GM12875 (cell line): ENCODE measurements around the gene CYP26B1.

Experiments used
- H3K4me3 ChIP-seq: one replicate; pipeline ENCODE4 v1.5.1; 2011; ENCODE audit warnings: low read depth, low read length, control low read depth
- TF ChIP-seq, protein P1 (sequence below): IDR thresholded peaks from 2 replicates; pipeline ENCODE4 v1.5.1; 2011; ENCODE audit warnings: low read depth, mild to moderate bottlenecking, control low read depth, inconsistent platforms, low read length, moderate library complexity, borderline replicate concordance; ENCODE audit not compliant: insufficient read depth

Gene CYP26B1

DNA sequence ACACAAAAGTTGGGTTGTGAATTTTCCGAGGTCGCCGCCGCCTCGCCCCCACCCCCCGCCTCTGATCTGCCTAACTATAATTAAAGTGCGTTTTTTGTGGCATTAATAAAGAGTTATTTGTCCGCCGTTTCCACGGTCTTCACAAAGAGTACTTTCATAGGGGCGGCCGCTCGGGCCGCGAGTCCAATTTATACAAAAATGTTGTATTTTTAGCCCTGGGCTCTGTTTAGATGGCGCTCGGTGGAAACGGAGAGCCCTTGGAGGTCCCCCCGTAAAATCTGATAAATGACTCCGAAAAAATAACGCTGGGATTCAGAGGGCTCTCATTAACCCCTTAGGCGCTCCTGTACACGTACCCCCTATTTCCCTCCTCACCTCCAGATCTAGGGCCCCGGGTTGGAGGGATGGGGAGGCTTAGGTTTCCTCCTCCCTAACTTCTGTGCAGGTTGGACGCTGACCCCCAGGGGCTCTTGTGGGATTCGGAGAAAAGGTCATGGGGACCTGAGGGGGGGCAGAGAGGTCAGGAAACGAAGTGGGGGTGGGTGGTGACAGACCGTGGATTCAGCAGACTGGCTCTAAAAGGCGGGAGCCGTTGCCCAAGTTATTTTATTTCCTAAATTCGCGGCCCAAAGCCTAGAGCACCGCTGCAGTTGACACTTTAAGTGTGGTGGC, 1.9 kb downstream of the CYP26B1 start:
- no peak overlapping the region for H3K4me3 ChIP-seq
- TF ChIP-seq, protein P1, sequence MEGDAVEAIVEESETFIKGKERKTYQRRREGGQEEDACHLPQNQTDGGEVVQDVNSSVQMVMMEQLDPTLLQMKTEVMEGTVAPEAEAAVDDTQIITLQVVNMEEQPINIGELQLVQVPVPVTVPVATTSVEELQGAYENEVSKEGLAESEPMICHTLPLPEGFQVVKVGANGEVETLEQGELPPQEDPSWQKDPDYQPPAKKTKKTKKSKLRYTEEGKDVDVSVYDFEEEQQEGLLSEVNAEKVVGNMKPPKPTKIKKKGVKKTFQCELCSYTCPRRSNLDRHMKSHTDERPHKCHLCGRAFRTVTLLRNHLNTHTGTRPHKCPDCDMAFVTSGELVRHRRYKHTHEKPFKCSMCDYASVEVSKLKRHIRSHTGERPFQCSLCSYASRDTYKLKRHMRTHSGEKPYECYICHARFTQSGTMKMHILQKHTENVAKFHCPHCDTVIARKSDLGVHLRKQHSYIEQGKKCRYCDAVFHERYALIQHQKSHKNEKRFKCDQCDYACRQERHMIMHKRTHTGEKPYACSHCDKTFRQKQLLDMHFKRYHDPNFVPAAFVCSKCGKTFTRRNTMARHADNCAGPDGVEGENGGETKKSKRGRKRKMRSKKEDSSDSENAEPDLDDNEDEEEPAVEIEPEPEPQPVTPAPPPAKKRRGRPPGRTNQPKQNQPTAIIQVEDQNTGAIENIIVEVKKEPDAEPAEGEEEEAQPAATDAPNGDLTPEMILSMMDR: no peak

DNA sequence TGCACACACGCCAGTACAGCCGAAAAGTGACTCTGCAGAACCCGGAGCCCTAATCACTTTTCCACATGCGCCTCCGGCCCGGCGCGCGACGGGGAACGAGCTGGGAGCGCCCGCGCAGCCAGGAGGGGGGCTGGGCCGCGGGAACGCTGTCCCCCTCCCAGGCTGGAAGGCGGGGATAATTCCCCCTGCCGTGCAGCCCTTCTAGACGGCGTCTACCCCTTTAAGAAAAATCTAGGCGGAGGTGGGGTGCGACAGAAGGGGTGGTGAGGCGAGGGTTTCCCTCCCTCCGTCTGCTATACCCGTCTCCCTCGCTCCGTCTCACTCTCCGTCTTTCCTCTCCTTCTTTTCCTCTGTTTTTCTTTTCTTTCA, 2.4 kb downstream of the CYP26B1 start:
- TF ChIP-seq, protein P1: no peak
- H3K4me3 ChIP-seq: no peak overlapping the region

DNA sequence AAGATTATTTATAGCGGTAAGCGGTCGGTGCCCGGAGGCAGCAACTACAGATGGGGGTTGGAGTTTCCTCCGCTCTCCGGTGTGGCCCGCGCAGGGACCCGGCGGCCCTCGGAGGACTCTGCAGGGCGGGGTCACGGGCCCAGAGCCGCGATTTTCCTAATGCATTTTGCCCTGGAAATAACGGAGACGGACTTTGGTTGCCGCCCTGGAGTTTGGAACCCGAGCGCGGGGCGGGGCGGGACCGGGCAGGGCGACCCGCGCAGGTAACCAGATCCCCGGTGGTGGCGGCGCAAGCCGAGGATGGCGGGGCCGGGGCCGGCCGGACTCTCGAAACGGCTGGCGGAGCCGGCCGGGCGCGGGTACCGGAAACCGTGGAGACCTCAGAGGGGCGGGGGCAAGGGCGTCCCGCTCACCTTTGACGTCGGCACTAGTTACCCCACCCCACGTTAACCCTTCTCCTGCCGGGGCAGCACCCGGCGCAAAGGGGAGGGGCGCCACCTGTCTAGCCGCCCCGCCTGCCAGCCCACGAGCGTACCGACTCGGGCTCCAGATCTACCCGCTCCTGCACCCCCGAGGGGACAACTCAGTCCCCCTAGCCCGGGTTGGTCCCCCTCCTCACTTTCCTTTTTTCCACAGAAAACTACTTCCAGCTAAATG, 2.9 kb downstream of the CYP26B1 start:
- H3K4me3 ChIP-seq: no peak overlapping the region

DNA sequence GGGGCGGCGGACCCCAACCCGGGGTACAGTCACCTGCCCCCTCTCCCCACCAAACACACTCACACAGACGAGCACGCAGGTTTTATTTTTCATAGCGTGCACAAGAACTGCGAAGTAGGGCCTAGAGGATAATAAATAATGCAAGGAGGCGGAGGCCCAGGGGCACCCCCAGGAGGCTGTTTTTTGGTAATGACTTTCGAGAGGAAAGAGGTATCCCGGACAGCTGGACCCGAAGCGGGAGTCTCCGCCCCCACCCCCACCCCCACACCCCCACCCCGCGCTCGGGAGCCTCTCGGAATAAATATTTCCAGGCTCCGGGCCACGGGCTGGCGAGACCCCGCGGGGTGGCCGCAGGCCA, 3.4 kb downstream of the CYP26B1 start:
- TF ChIP-seq, protein P1: no peak
- H3K4me3 ChIP-seq: no peak overlapping the region

More for the DNA sequence above, 2.9 kb downstream of the CYP26B1 start:
- TF ChIP-seq, protein P1: no peak

DNA sequence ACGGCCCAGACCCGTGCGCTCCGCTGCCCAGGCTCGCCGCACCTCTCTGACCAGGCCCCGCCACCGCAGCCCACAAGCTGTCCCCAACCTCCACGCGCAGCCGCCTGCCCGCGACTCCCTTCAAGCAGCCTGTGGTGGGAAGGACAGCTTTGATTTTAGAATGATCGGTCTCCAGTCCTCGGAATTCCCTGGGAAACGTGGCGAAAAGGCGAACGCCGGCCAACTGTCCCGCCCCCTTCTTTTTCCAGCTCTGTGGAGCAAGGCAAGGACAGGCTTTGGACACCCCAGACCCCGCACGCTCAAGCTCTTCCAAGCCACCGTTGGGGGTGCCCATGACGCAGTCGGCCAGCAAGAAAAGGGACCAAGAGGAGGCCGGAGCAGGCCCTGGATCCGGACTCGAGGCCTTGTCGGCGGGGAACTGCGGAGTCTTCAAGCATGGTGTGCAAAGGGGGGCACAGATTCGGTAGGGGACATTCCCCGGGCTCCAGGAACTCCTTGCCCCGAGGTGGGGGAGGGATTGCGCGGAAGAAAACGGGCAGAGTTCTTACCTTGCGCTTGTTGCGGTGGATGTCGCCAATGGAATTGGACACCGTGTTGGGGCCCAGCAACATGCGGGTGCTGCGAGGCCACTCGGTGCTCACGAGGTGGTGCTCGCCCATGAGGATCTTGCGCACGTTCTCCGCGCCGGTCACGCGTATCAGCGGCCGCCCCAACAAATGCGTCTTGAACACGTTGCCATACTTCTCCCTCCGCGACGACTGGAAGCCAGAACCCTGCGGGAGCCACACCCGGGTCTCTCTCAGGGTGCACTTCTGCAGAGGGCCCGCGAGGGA, 4.0 kb downstream of the CYP26B1 start:
- no peak overlapping the region for H3K4me3 ChIP-seq

DNA sequence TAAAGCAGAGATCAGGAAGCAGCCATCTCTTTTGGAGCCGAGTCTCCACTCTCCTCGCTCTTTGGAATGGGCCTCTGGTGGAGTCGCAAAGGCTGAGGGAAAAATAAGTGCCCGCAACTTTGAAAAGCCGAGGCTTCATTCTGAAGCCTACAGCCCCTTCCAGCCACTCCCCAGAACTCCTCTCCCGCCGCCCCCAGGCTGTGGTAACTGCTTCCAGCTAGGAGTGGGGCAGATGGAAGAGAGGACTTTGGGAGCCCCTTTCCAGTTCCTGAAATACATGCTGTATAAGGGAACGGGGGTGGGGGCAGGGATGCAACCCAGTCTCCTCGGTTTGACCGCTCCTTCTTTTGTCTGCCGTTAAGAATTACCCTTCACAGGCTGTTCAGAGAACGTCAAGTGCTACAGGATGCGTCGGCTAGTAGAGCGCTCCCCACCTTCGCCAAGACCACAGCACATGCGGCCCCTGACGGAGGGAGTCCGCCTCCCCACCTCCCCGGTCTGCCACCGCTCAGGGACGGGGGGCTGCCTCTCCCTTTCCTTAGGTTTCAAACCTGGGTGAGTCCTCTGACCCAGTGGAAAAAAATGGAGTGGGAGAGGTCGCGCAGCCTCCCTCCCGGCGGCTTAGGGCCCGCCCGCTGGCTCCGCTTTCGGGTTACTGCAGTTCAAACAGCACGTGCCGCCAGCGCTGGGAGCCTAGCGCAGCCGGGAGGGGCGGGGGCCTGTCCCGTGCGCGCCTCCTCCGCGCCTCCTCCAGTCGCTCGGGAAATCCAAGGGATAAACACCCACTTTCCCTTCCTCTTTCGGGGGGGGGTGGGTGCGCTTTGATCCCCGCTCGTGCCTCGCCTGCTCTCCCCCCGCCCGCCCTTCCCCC, 4.9 kb downstream of the CYP26B1 start:
- TF ChIP-seq, protein P1: no peak
- H3K4me3 ChIP-seq: no peak overlapping the region

More for the DNA sequence above, 4.0 kb downstream of the CYP26B1 start:
- TF ChIP-seq, protein P1: no peak
